Measurements from ENCODE around the gene CACNB3. TPM values are rescaled to one million over a fixed set of nuclear protein-coding genes. Genes with fewer than 3 reads are reported as not detected.
"Not testable (repeated sequence)": the region's sequence is repeated elsewhere in the genome, so short reads cannot be mapped to it uniquely, and the experiment has no call there.

Gene CACNB3
- total RNA-seq, 2 donors from 2014 or later: 23.4 to 54.5 TPM

GRCh38 chr12:48831257-48831656, 13.0 kb downstream of the CACNB3 start:
- Histone ChIP-seq H3K4me3 (no peak overlapping the region), H3K36me3 (peaks cover 24% of the 10 kb centered on the region), H3K9me3 (no peaks in the 10 kb centered on the region), H3K4me1 (no peaks in the 10 kb centered on the region), H3K9ac (ENCODE audit: low read depth in 2 of 2, low read length in 2 of 2) (no peak overlapping the region), H3K27me3 (no peaks in the 10 kb centered on the region), H3K27ac (no peak overlapping the region)
- DNase-seq: no peak
- intact Hi-C loops (cut with DNase I): no loop called here
- TF ChIP-seq, protein P1, sequence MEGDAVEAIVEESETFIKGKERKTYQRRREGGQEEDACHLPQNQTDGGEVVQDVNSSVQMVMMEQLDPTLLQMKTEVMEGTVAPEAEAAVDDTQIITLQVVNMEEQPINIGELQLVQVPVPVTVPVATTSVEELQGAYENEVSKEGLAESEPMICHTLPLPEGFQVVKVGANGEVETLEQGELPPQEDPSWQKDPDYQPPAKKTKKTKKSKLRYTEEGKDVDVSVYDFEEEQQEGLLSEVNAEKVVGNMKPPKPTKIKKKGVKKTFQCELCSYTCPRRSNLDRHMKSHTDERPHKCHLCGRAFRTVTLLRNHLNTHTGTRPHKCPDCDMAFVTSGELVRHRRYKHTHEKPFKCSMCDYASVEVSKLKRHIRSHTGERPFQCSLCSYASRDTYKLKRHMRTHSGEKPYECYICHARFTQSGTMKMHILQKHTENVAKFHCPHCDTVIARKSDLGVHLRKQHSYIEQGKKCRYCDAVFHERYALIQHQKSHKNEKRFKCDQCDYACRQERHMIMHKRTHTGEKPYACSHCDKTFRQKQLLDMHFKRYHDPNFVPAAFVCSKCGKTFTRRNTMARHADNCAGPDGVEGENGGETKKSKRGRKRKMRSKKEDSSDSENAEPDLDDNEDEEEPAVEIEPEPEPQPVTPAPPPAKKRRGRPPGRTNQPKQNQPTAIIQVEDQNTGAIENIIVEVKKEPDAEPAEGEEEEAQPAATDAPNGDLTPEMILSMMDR (IDR thresholded peaks at IDR 0.05): no peak

DNA sequence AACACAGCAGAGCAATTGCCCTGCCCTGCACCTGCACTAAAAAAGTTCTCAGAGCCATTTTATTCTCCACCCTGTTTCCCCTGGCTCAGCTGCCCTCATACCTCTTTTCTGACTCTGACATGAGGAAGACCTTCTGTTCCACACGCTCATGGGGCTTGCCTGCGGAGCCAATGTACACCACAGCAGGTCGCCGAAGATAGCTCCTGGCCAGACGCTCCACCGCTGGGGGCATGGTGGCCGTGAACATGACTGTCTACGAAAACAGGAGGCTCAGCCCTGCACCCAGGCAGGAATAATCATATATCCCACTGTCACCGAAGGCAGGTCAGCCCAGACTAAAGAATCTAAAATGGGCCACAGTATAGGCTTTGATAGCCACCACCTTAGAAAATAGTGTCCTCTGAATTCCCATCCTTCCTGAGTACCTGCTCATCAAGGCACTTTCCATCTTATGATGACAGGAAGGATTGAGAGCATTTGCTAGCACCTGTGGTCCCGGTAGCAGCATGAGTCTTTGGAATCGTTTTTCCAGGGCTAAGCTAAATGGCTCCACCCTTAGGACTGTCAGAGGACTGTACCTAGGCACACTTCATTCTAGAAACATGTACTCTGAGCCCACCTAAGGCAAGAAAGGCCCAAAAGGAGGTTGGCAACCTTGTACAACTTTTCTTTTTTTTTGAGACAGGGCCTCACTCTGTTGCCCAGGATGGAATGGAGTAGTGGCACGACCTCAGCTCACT, 14.2 kb downstream of the CACNB3 start:
- Histone ChIP-seq H3K36me3 (peaks cover 24% of the 10 kb centered on the region), H3K9ac (ENCODE audit: low read depth in 2 of 2, low read length in 2 of 2) (no peak overlapping the region), H3K4me1 (no peaks in the 10 kb centered on the region), H3K4me3 (no peak overlapping the region), H3K9me3 (no peaks in the 10 kb centered on the region), H3K27ac (no peak overlapping the region), H3K27me3 (no peaks in the 10 kb centered on the region)
- intact Hi-C loops (cut with DNase I): no loop called here
- no peak for DNase-seq
- TF ChIP-seq, protein P1 (IDR thresholded peaks at IDR 0.05): no peak

DNA sequence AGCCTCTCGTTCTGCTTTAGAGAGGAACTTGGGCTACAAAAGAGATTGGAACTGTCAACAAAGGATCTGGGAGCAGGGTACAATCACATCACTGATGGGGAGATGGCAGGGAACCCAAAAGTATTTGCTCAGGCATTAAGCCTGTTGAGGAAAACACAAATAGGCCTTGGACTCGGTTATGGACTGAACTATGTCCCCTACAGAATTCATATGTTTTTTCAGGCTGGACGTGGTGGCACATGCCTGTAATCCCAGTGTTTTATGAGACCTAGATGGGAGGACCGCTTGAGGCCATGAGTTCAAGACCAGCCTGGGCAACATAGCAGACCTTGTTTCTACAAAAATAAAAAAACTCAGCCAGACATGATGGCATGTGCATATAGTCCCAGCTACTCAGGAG, 19.8 kb downstream of the CACNB3 start:
- Histone ChIP-seq H3K4me1 (no peaks in the 10 kb centered on the region), H3K36me3 (peaks cover 25% of the 10 kb centered on the region)

DNA sequence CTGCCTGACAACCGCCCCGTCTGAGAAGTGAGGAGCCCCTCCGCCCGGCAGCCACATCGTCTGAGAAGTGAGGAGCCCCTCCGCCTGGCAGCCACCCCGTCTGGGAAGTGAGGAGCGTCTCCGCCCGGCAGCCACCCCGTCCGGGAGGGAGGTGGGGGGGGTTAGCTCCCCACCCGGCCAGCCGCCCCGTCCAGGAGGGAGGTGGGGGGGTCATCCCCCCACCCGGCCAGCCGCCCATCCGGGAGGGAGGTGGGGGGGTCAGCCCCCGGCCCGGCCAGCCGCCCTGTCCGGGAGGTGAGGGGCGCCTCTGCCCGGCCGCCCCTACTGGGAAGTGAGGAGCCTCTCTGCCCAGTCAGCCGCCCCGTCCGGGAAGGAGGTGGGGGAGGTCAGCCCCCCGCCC, 23.7 kb downstream of the CACNB3 start:
- H3K4me3 ChIP-seq; DNase-seq; H3K4me1 ChIP-seq; H3K27ac ChIP-seq; H3K9ac ChIP-seq (ENCODE audit: low read depth in 2 of 2, low read length in 2 of 2); H3K27me3 ChIP-seq; intact Hi-C loops (cut with DNase I); H3K9me3 ChIP-seq: not testable (repeated sequence)
- H3K36me3 ChIP-seq: peaks cover 32% of the 10 kb centered on the region

More for the DNA sequence above, 19.8 kb downstream of the CACNB3 start:
- Histone ChIP-seq H3K9ac (ENCODE audit: low read depth in 2 of 2, low read length in 2 of 2) (no peak overlapping the region), H3K4me3 (no peak overlapping the region), H3K27me3 (no peaks in the 10 kb centered on the region), H3K9me3 (no peaks in the 10 kb centered on the region), H3K27ac (no peak overlapping the region)
- DNase-seq: no peak
- TF ChIP-seq, protein P1 (IDR thresholded peaks at IDR 0.05): no peak
- intact Hi-C loops (cut with DNase I): no loop called here

- TF ChIP-seq, protein P1 (IDR thresholded peaks at IDR 0.05): no peak
- Histone ChIP-seq H3K27me3 (no peaks in the 10 kb centered on the region), H3K9ac (ENCODE audit: low read depth in 2 of 2, low read length in 2 of 2) (peak within 1 kb of the TSS; percentile 85 to 87), H3K36me3 (no peaks in the 10 kb centered on the region), H3K4me3 (peak within 1 kb of the TSS; percentile 94), H3K9me3 (no peaks in the 10 kb centered on the region), H3K27ac (peak within 1 kb of the TSS; percentile 85), H3K4me1 (peaks cover 10% of the 10 kb centered on the region)
- intact Hi-C loops (cut with DNase I): loop anchor here (10.0 kb wide), 1 partner anchor 133 kb away; no protein-coding TSS in a partner anchor
- peak; percentile 95 for DNase-seq
These were observed 33.8 kb downstream of the CACNB3 start, which contains the start of gene DDX23 for GRCh38 chr12:48851883-48852733. Gene DDX23, minus strand, starts transcription at chr12:48852163. Its CDS starts 6,381 bp downstream, at chr12:48845782.

Measured in colonic mucosa (tissue), 4 donors.